CD4-positive, alpha-beta T cell (primary cell): ENCODE results near the gene PCSK4. TPM values are rescaled to one million over a fixed set of nuclear protein-coding genes. Genes with fewer than 3 reads are reported as not detected.

Source experiments
- ATAC-seq: fragments of 200-7000 bp; cut with Tn5 transposase; one replicate; pipeline ENCODE4 v1.10.0; 2022; ENCODE audit warnings: mild to moderate bottlenecking; ENCODE audit not compliant: poor library complexity
- CTCF ChIA-PET: fragments of 350-600 bp; sonication (Branson Sonifier 250); formaldehyde crosslinking; loops from one replicate; lab custom pipeline; 2021; ENCODE audit warnings: antibody characterized with exemption, inconsistent platforms; lab: Charles Lee
- POLR2A ChIA-PET: fragments of 350-600 bp; sonication (Branson Sonifier 250); formaldehyde crosslinking; loops from one replicate; lab custom pipeline; 2021; ENCODE audit warnings: antibody characterized with exemption, inconsistent platforms; lab: Charles Lee
- DNase-seq, 14 experiments: peaks; one replicate each; pipeline ENCODE4 v3.0.0-alpha.2; 2013 to 2020; ENCODE audit warnings: mixed read lengths in 2 of 14
- H3K27ac ChIP-seq, 2 donors: one replicate each; pipeline versions ENCODE4 v1.5.1 to v1.7.0; 2013; ENCODE audit warnings: low read length in 2 of 2, low read depth in 1 of 2, mild to moderate bottlenecking in 1 of 2
- H3K27me3 ChIP-seq, 2 experiments: 1 replicate in 1 of 2; 2 replicates in 1 of 2; pipeline versions ENCODE4 v1.6.1 to v1.7.0; 2013; ENCODE audit warnings: low read length in 2 of 2, control low read depth in 1 of 2, mild to moderate bottlenecking in 1 of 2, moderate library complexity in 1 of 2; ENCODE audit not compliant: insufficient read depth in 2 of 2, control insufficient read depth in 1 of 2
- H3K36me3 ChIP-seq: one replicate; pipeline ENCODE4 v1.6.1; 2013; ENCODE audit warnings: low read length, control low read depth; ENCODE audit not compliant: insufficient read depth
- H3K4me1 ChIP-seq: one replicate; pipeline ENCODE4 v1.6.1; 2013; ENCODE audit warnings: low read length, control low read depth; ENCODE audit not compliant: insufficient read depth
- H3K4me3 ChIP-seq: one replicate; pipeline ENCODE4 v1.5.1; 2013; ENCODE audit warnings: mild to moderate bottlenecking, low read length, moderate library complexity
- H3K9me3 ChIP-seq, 2 experiments: 1 replicate in 1 of 2; 2 replicates in 1 of 2; pipeline versions ENCODE4 v1.6.1 to v1.7.0; 2013; ENCODE audit warnings: low read length in 2 of 2, mild to moderate bottlenecking in 2 of 2, control low read depth in 1 of 2, moderate library complexity in 1 of 2; ENCODE audit not compliant: control insufficient read depth in 1 of 2, insufficient read depth in 1 of 2
- H3K27ac Mint-ChIP-seq: one replicate; pipeline ENCODE4 v1.8.0; 2020; ENCODE audit warnings: mixed read lengths
- H3K27me3 Mint-ChIP-seq: one replicate; pipeline ENCODE4 v1.8.0; 2021; ENCODE audit warnings: mixed read lengths
- H3K36me3 Mint-ChIP-seq: one replicate; pipeline ENCODE4 v1.8.0; 2021; ENCODE audit warnings: low read depth, mixed read lengths
- H3K4me1 Mint-ChIP-seq: one replicate; pipeline ENCODE4 v1.8.0; 2021; ENCODE audit warnings: low read depth, mixed read lengths
- H3K4me3 Mint-ChIP-seq: one replicate; pipeline ENCODE4 v1.8.0; 2020; ENCODE audit warnings: mild to moderate bottlenecking, mixed read lengths
- H3K9me3 Mint-ChIP-seq: one replicate; pipeline ENCODE4 v1.8.0; 2020; ENCODE audit warnings: mixed read lengths
- CTCF ChIP-seq: fragments of 200-600 bp; IDR thresholded peaks from one replicate; pipeline ENCODE4 v1.8.0; 2022; ENCODE audit warnings: antibody characterized with exemption, mild to moderate bottlenecking
- intact Hi-C, 2 experiments: fragments of 100-400 bp; cut with DNase I in 1 of 2; cut with micrococcal nuclease in 1 of 2; formaldehyde crosslinking; loops; one replicate each; pipeline versions ENCODE4 v1.15.1 to v1.9.0; 2023 to 2025; cut with DNase I, micrococcal nuclease
- total RNA-seq, 174 experiments: library from RNA in 2 of 174; stranded (reverse) in 2 of 174; gene quantifications; one replicate each; pipeline ENCODE4 v1.2.3 and lab custom pipeline; 2021 to 2026

PCSK4 gene
- total RNA-seq, 2 experiments from 2014 or later: 4.2 to 5.2 TPM

GRCh38 chr19:1511318-1512317 lies 21.5 kb upstream of the PCSK4 start:
- ChIA-PET POLR2A (interaction anchor here (0.9 kb wide), 1 partner anchor 9 kb away, joined by 3 read pairs; no protein-coding TSS in a partner anchor), CTCF (interaction anchor here (0.6 kb wide), 1 partner anchor 7 kb away, joined by 4 read pairs; no protein-coding TSS in a partner anchor)
- TF ChIP-seq CTCF: no peak
- Histone ChIP-seq H3K27me3 (no peaks in the 10 kb centered on the region), H3K36me3 (no peaks in the 10 kb centered on the region), H3K4me3 (peak overlapping the region; percentile 51), H3K4me1 (peaks cover 43% of the 10 kb centered on the region), H3K27ac (no peak overlapping the region), H3K9me3 (peaks cover 0 to 34% of the 10 kb centered on the region in 2 experiments)
- H3K27ac Mint-ChIP-seq: no peak overlapping the region
- intact Hi-C loops: loop anchor here (2.0 to 5.0 kb wide), 3 partner anchors 34 to 74 kb away; partner anchors contain the start of genes RPS15 (in 2 of the 2) and C19orf25 (in 1 of the 2)
- H3K4me3 Mint-ChIP-seq: peak overlapping the region; percentile 73
- H3K36me3 Mint-ChIP-seq: no peaks in the 10 kb centered on the region
- H3K4me1 Mint-ChIP-seq: peaks cover 20% of the 10 kb centered on the region
- DNase-seq (peak in 1 of 14 experiments; percentile 21), ATAC-seq (no peak)
- H3K27me3 Mint-ChIP-seq: peaks cover 20% of the 10 kb centered on the region
- H3K9me3 Mint-ChIP-seq: no peaks in the 10 kb centered on the region

GRCh38 chr19:1510807-1511206 lies 20.7 kb upstream of the PCSK4 start:
- Mint-ChIP-seq H3K27ac (no peak overlapping the region), H3K9me3 (no peaks in the 10 kb centered on the region), H3K36me3 (no peaks in the 10 kb centered on the region), H3K4me3 (peak overlapping the region; percentile 58), H3K4me1 (peaks cover 20% of the 10 kb centered on the region), H3K27me3 (peaks cover 20% of the 10 kb centered on the region)
- CTCF ChIA-PET: no interaction called here
- intact Hi-C loops: loop anchor here (5.0 kb wide), 2 partner anchors 34 to 74 kb away; partner anchors contain the start of genes C19orf25 (in 1 of the 2) and RPS15 (in 1 of the 2)
- Histone ChIP-seq H3K4me3 (no peak overlapping the region), H3K27ac (no peak overlapping the region), H3K27me3 (no peaks in the 10 kb centered on the region), H3K36me3 (no peaks in the 10 kb centered on the region), H3K4me1 (peaks cover 43% of the 10 kb centered on the region), H3K9me3 (peaks cover 0 to 28% of the 10 kb centered on the region in 2 experiments)
- TF ChIP-seq CTCF: no peak
- DNase-seq (no peak), ATAC-seq (no peak)
- POLR2A ChIA-PET: no interaction called here

- ATAC-seq (no peak), DNase-seq (no peak)
- Mint-ChIP-seq H3K36me3 (no peaks in the 10 kb centered on the region), H3K27me3 (peaks cover 23% of the 10 kb centered on the region), H3K4me3 (no peak overlapping the region), H3K9me3 (no peaks in the 10 kb centered on the region), H3K27ac (no peak overlapping the region), H3K4me1 (peaks cover 24% of the 10 kb centered on the region)
- ChIA-PET CTCF (no interaction called here), POLR2A (no interaction called here)
- H3K4me1 ChIP-seq: peaks cover 43% of the 10 kb centered on the region
- H3K36me3 ChIP-seq: no peaks in the 10 kb centered on the region
- no peak overlapping the region for H3K27ac ChIP-seq
- no peaks in the 10 kb centered on the region for H3K27me3 ChIP-seq
- H3K9me3 ChIP-seq: peaks cover 0 to 28% of the 10 kb centered on the region in 2 experiments
- H3K4me3 ChIP-seq: no peak overlapping the region
- intact Hi-C loops: loop anchor here (5.0 kb wide), 2 partner anchors 33 to 73 kb away; partner anchors contain the start of genes C19orf25 (in 1 of the 2) and RPS15 (in 1 of the 2)
- no peak for TF ChIP-seq CTCF
Observed at GRCh38 chr19:1510442-1510806, 20.3 kb upstream of the PCSK4 start.
